NCI-H2107 (cell line): ENCODE data around the gene FARS2.

ENCODE experiments used
- DNase-seq: peaks from one replicate; lab custom pipeline; 2025; lab: John Stamatoyannopoulos, UW

Gene FARS2

DNA sequence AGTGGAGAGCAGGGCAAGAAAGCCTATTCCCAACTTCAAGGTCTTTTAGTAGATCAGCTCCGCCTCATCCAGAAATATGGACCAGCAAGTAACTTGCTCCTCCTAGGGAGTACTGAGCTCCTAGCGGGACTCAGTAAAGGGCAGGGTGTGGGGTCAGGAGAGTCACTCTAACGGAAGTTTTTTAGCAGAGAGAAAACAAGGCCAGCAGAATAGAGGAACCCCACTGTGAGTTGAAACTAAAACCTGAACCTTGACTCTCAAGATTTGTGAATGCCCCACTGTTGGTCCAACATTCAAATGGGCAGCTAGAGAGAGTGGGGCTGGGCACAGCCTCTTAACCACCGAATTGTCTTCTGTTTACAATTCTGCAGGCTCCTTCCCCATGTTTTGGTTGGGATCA, 244.8 kb downstream of the FARS2 start:
- no peak for DNase-seq

DNA sequence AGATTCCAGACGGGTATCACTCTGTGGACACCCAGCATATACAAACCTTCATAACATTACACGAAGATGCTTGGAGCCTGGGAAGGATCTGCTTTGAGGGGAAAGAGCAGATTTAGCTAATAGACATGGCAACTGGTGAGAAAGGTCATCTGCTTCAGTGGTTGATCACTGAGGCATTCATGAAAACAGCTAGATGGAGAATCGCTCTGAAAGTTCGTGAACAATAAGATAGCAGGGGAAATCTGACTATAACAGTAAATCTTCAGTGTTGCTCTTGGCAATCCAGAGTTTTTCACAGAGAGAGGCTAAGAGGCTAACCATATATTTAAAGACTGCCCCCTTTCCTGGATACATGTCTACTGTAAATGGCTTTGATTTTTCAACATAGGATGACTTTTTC, 245.3 kb downstream of the FARS2 start:
- DNase-seq: no peak

- DNase-seq: no peak
Observed at GRCh38 chr6:5507131-5507681, 245.9 kb downstream of the FARS2 start.

DNA sequence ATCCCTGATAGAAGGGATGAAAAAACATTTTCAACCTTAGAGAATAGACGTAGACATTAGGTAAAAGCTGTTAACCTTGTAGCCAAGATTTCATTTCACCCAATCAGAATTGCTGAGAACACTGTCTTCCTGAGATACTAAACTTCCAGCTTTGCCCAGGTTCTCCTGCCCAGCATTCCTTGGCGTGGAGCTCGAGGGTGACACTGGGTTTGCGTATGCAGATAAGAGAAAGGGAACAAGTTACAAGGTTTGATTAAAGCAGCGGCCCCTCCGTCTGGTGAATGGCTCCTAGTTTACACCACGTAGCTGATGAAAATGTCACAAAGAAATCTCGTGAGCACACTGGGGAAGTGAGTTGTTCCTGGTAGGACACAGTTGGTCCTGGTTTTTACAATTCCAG, 247.8 kb downstream of the FARS2 start:
- no peak for DNase-seq

DNA sequence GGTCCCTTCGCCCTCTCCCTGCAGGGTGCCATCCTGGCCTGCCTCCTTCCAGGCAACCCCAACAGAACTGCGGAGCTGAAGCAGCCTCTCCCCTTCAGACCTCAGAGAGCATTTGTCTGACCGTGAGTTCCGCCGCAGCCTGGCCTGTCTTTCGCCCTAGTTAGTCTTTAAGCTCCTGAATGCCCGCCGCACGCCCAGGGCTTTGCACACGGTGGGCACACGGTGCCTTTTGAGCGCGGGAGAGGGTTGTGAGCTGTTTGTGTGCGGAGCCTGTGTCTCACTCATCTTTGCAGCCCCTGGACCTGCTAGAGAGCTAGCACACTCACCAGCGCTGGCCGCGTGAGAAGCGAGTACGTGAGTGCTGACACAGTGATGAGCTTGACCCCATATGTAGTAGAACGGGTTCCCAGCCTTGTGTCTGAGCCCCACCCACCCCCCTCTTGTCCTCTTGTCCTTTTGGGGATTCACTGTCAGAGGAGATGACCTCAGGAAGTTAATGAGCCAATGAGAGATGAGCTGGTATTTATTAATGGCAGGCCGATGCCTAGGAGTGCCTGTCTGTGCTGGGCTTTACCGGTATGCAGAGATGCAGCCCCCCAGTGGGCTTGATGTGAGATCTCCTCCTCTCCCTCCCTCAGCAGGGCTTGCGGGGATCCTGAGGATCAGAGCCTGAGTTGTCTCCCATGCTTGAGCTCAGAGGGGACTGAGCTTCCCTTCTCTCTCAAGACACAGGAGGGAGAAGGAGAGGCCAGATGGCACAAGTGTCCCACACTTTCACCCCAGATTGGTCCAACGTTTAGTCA, 249.2 kb downstream of the FARS2 start:
- no peak for DNase-seq

- no peak for DNase-seq
Observed at GRCh38 chr6:5511954-5512353, 250.6 kb downstream of the FARS2 start.

DNA sequence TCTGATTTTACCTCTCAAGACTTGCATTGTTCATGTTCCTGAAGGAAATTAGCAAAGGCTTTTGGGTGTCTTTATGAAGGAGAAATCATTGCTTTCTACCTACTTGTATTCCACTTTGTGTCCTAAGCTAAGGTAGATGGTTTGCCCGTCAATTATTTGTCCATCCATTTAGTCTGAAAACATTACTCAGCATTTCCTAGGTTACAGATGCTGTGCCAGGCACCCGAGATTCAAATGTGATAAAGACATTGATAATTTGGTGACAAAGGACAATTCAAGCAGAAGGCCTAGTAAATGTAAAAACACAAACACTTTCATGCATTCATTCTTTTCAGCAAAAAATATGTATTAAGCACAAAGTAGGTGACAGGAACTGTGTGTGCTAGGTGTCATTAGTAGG, 251.1 kb downstream of the FARS2 start:
- no peak for DNase-seq

GRCh38 chr6:5513408-5513807, 252.1 kb downstream of the FARS2 start:
- no peak for DNase-seq

- DNase-seq: no peak
Observed at GRCh38 chr6:5514353-5514752, 253.0 kb downstream of the FARS2 start.

DNA sequence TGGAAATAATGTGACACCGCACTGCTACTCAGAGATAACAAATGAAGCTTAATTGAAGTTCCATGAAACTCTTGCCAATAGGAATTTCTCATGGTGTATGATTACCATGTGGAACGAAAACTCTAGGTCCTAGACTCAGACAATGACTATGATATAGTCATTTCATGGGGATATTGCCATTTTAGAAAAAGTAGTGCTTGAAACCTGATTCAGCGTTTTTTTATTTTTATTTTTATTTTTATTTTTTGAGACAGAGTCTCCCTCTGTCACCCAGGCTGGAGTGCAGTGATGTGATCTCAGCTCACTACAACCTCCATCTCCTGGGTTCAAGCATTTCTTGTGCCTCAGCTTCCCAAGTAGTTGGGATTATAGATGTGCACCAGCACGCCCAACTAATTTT, 253.9 kb downstream of the FARS2 start:
- DNase-seq: no peak

DNA sequence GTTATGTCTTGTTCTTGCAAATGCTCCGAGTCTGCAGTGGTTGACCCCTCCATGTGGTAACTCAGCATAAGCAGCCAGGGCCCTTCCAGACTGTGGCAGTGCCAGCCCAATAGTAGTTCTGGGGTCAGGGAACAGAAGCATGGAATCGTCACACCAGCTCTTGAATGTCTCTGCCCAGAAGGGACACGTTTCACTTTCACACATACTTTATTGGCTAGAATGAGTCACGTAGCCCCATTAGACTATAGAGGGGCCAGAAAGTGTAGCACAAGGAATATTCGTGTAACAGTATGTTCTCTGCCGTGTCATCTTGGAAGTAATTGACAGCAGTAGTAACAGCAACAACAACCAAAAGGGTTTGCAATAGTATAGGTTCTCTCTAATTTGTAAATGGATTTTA, 254.7 kb downstream of the FARS2 start:
- no peak for DNase-seq

GRCh38 chr6:5517796-5518195, 256.5 kb downstream of the FARS2 start:
- no peak for DNase-seq

DNA sequence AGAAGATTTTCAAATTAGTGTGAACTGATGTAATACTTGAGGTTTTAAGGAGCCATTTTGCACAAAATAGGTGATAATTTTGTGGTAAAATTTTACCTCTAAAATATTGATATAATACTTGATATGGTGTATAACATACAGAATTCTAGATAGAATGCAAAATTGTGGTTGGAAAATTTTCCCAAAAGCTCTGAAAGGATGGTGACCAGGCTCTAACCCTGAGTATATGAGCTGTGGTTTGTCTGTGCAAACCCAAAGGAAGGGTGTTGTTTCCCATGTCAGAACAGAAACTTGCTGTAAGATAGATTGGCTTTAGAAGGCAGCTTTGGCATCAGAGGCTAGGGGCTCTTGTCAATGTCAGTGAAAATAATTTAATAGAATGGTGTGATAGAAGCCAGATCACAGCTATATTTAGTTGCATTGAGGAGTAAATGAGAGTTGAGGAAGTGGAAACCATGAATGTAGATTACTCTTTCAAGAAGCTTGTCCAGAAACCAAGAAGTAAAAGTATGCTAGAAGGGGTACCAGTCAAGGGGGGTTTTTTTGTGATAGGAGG, 257.7 kb downstream of the FARS2 start:
- DNase-seq: no peak

GRCh38 chr6:5520796-5521195, 259.5 kb downstream of the FARS2 start:
- no peak for DNase-seq

- no peak for DNase-seq
Observed at GRCh38 chr6:5521322-5521721, 260.0 kb downstream of the FARS2 start.

GRCh38 chr6:5522147-5522546, 260.8 kb downstream of the FARS2 start:
- DNase-seq: no peak

- no peak for DNase-seq
Observed at GRCh38 chr6:5524110-5524509, 262.8 kb downstream of the FARS2 start.

GRCh38 chr6:5525209-5525608, 263.9 kb downstream of the FARS2 start:
- DNase-seq: no peak

- no peak for DNase-seq
Observed at GRCh38 chr6:5529015-5529414, 267.7 kb downstream of the FARS2 start.

- no peak for DNase-seq
Observed at GRCh38 chr6:5529733-5530132, 268.4 kb downstream of the FARS2 start.

GRCh38 chr6:5531161-5531560, 269.8 kb downstream of the FARS2 start:
- DNase-seq: no peak

GRCh38 chr6:5531853-5532375, 270.6 kb downstream of the FARS2 start:
- DNase-seq: no peak

DNA sequence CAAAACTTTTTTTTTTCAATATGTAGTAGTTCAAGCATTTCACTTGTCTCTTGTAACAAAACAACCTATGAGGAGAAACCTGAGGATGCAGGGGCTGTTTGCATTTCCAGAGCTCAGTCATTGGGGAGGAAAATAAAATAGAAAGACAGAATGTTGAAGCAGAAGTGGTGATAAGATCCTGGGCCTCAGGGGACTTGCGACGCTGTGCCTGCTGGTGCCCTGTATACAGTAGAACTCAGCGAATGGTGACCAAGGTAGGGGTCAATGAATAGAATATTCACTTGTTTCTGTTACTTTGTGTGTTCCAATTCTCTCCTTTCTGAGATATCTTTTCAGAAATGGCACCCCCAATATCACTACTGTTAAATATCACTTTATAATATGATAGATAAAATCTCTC, 271.6 kb downstream of the FARS2 start:
- no peak for DNase-seq
